Measurements from ENCODE around the gene ADAM11. TPM values are rescaled to one million over a fixed set of nuclear protein-coding genes. Genes with fewer than 3 reads are reported as not detected.

The ADAM11 gene
- polyA plus RNA-seq, 1 donor (not counting 4 experiments of a cell fraction or from before 2014, with no cell fraction given): 0.03 TPM

- no peak overlapping the region for H2AFZ ChIP-seq (ENCODE audit: control insufficient read depth, low read length)
- no peaks in the 10 kb centered on the region for H3K9me3 ChIP-seq (ENCODE audit: control insufficient read depth, low read depth, low read length)
- H3K79me2 ChIP-seq (ENCODE audit: control insufficient read depth, insufficient read depth, low read length): peaks cover 15% of the 10 kb centered on the region
- H3K9ac ChIP-seq (ENCODE audit: control insufficient read depth, extremely low read depth, insufficient read depth, low read length): no peak overlapping the region
- FAIRE-seq: no peak
- peaks cover 3% of the 10 kb centered on the region for H4K20me1 ChIP-seq (ENCODE audit: control insufficient read depth, extremely low read depth, insufficient read depth, low read length)
- no peaks in the 10 kb centered on the region for H3K27me3 ChIP-seq (ENCODE audit: control insufficient read depth, extremely low read depth, insufficient read depth, low read length)
- no peak for TF ChIP-seq EZH2 (IDR thresholded peaks at IDR 0.05; ENCODE audit: low read length)
- TF ChIP-seq, protein P1, sequence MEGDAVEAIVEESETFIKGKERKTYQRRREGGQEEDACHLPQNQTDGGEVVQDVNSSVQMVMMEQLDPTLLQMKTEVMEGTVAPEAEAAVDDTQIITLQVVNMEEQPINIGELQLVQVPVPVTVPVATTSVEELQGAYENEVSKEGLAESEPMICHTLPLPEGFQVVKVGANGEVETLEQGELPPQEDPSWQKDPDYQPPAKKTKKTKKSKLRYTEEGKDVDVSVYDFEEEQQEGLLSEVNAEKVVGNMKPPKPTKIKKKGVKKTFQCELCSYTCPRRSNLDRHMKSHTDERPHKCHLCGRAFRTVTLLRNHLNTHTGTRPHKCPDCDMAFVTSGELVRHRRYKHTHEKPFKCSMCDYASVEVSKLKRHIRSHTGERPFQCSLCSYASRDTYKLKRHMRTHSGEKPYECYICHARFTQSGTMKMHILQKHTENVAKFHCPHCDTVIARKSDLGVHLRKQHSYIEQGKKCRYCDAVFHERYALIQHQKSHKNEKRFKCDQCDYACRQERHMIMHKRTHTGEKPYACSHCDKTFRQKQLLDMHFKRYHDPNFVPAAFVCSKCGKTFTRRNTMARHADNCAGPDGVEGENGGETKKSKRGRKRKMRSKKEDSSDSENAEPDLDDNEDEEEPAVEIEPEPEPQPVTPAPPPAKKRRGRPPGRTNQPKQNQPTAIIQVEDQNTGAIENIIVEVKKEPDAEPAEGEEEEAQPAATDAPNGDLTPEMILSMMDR (optimal IDR thresholded peaks at IDR 0.05 in 1 of 3, IDR thresholded peaks at IDR 0.05 in 1 of 3, conservative IDR thresholded peaks at IDR 0.05 in 1 of 3; ENCODE audit: extremely low read depth in 1 of 3, insufficient read depth in 2 of 3, low read length in 3 of 3): no peak
- H3K9me1 ChIP-seq (ENCODE audit: control insufficient read depth, extremely low read depth, insufficient read depth, low read length): no peaks in the 10 kb centered on the region
- peaks cover 12 to 16% of the 10 kb centered on the region in 2 experiments for H3K36me3 ChIP-seq (ENCODE audit: control insufficient read depth in 2 of 2, extremely low read depth in 1 of 2, insufficient read depth in 2 of 2, low read length in 2 of 2)
- H3K4me3 ChIP-seq (ENCODE audit: control insufficient read depth in 2 of 3, extremely low read depth in 1 of 3, insufficient read depth in 2 of 3, low read depth in 1 of 3, low read length in 3 of 3): no peak overlapping the region
- dilution Hi-C loops (cut with MboI; ENCODE audit: extremely low pct_ligation_motif_present, low sequenced_read_pairs): no loop called here
- no peak for DNase-seq (ENCODE audit: low read depth, low spot score)
- no peaks in the 10 kb centered on the region for H3K4me1 ChIP-seq (ENCODE audit: control insufficient read depth, extremely low read depth, insufficient read depth, low read length)
- no peak overlapping the region for H3K27ac ChIP-seq (ENCODE audit: control insufficient read depth, insufficient read depth, low read length)
- no peak overlapping the region for H3K4me2 ChIP-seq (ENCODE audit: control insufficient read depth, extremely low read depth, insufficient read depth, low read depth, low read length)
Measured at GRCh38 chr17:44804302-44805089, 45.7 kb downstream of the ADAM11 start.

- no peak for FAIRE-seq
- no peak for TF ChIP-seq EZH2 (IDR thresholded peaks at IDR 0.05; ENCODE audit: low read length)
- no peaks in the 10 kb centered on the region for H3K9me3 ChIP-seq (ENCODE audit: control insufficient read depth, low read depth, low read length)
- H3K36me3 ChIP-seq (ENCODE audit: control insufficient read depth in 2 of 2, extremely low read depth in 1 of 2, insufficient read depth in 2 of 2, low read length in 2 of 2): peaks cover 9 to 12% of the 10 kb centered on the region in 2 experiments
- H2AFZ ChIP-seq (ENCODE audit: control insufficient read depth, low read length): no peak overlapping the region
- H3K9me1 ChIP-seq (ENCODE audit: control insufficient read depth, extremely low read depth, insufficient read depth, low read length): no peaks in the 10 kb centered on the region
- H3K27ac ChIP-seq (ENCODE audit: control insufficient read depth, insufficient read depth, low read length): no peak overlapping the region
- DNase-seq (ENCODE audit: low read depth, low spot score): no peak
- H3K79me2 ChIP-seq (ENCODE audit: control insufficient read depth, insufficient read depth, low read length): peaks cover 26% of the 10 kb centered on the region
- peaks cover 3% of the 10 kb centered on the region for H4K20me1 ChIP-seq (ENCODE audit: control insufficient read depth, extremely low read depth, insufficient read depth, low read length)
- dilution Hi-C loops (cut with MboI; ENCODE audit: extremely low pct_ligation_motif_present, low sequenced_read_pairs): no loop called here
- H3K9ac ChIP-seq (ENCODE audit: control insufficient read depth, extremely low read depth, insufficient read depth, low read length): no peak overlapping the region
- no peaks in the 10 kb centered on the region for H3K4me1 ChIP-seq (ENCODE audit: control insufficient read depth, extremely low read depth, insufficient read depth, low read length)
- H3K4me2 ChIP-seq (ENCODE audit: control insufficient read depth, extremely low read depth, insufficient read depth, low read depth, low read length): no peak overlapping the region
- no peak overlapping the region for H3K4me3 ChIP-seq (ENCODE audit: control insufficient read depth in 2 of 3, extremely low read depth in 1 of 3, insufficient read depth in 2 of 3, low read depth in 1 of 3, low read length in 3 of 3)
- no peaks in the 10 kb centered on the region for H3K27me3 ChIP-seq (ENCODE audit: control insufficient read depth, extremely low read depth, insufficient read depth, low read length)
Measured at GRCh38 chr17:44807093-44807816, 48.5 kb downstream of the ADAM11 start.
